HEK293T (cell line): ENCODE results near the gene SWI5.

Experiments
- CTCF ChIA-PET: fragments of 350-600 bp; formaldehyde crosslinking; extraction: SDS; loops from one replicate; lab custom pipeline; 2021; ENCODE audit warnings: antibody characterized with exemption, inconsistent platforms; lab: Yijun Ruan, JAX
- POLR2A ChIA-PET: fragments of 350-600 bp; formaldehyde crosslinking; extraction: SDS; loops from one replicate; lab custom pipeline; 2020; ENCODE audit warnings: antibody characterized with exemption, inconsistent platforms; lab: Yijun Ruan, JAX
- DNase-seq: peaks from one replicate; pipeline ENCODE4 v3.0.0; 2012; ENCODE audit warnings: mixed read lengths; ENCODE audit errors: extremely low spot score
- ARNT ChIP-seq: fragments of 450-650 bp; IDR thresholded peaks from 2 replicates; pipeline ENCODE4 v1.6.1; 2017; ENCODE audit warnings: mild to moderate bottlenecking
- BHLHE40 ChIP-seq: fragments of 450-650 bp; IDR thresholded peaks from 2 replicates; pipeline ENCODE4 v1.6.1; 2016; ENCODE audit warnings: mild to moderate bottlenecking, moderate library complexity, borderline replicate concordance
- CTBP1 ChIP-seq: fragments of 450-650 bp; IDR thresholded peaks from 2 replicates; pipeline ENCODE4 v1.6.1; 2016; ENCODE audit warnings: borderline replicate concordance
- ELF4 ChIP-seq: fragments of 450-650 bp; IDR thresholded peaks from 2 replicates; pipeline ENCODE4 v1.6.1; 2017; ENCODE audit warnings: antibody characterized with exemption
- FOXA1 ChIP-seq: fragments of 450-650 bp; IDR thresholded peaks from 2 replicates; pipeline ENCODE4 v1.6.1; 2016; ENCODE audit warnings: mild to moderate bottlenecking
- FOXK2 ChIP-seq: fragments of 450-650 bp; IDR thresholded peaks from 2 replicates; pipeline ENCODE4 v1.6.1; 2016; ENCODE audit warnings: mild to moderate bottlenecking
- FOXM1 ChIP-seq: fragments of 450-650 bp; IDR thresholded peaks from 2 replicates; pipeline ENCODE4 v1.6.1; 2017; ENCODE audit warnings: mild to moderate bottlenecking, borderline replicate concordance
- HDGF ChIP-seq: fragments of 450-650 bp; IDR thresholded peaks from 2 replicates; pipeline ENCODE4 v1.6.1; 2017; ENCODE audit warnings: antibody characterized with exemption, borderline replicate concordance
- L3MBTL2 ChIP-seq: fragments of 450-650 bp; conservative IDR thresholded peaks from 2 replicates; pipeline ENCODE4 v1.6.1; 2016; ENCODE audit warnings: mild to moderate bottlenecking
- LEF1 ChIP-seq: fragments of 450-650 bp; IDR thresholded peaks from 2 replicates; pipeline ENCODE4 v1.6.1; 2017; ENCODE audit warnings: mild to moderate bottlenecking, borderline replicate concordance
- NFRKB ChIP-seq: fragments of 450-650 bp; IDR thresholded peaks from 2 replicates; pipeline ENCODE4 v1.6.1; 2016; ENCODE audit warnings: mild to moderate bottlenecking, moderate library complexity
- PKNOX1 ChIP-seq: fragments of 450-650 bp; IDR thresholded peaks from 2 replicates; pipeline ENCODE4 v1.6.1; 2016
- SP1 ChIP-seq: fragments of 450-650 bp; IDR thresholded peaks from 2 replicates; pipeline ENCODE4 v1.6.1; 2017
- SUZ12 ChIP-seq: fragments of 450-650 bp; IDR thresholded peaks from 2 replicates; pipeline ENCODE4 v1.6.1; 2016; ENCODE audit warnings: mild to moderate bottlenecking
- TARDBP ChIP-seq: fragments of 450-650 bp; IDR thresholded peaks from 2 replicates; pipeline ENCODE4 v1.6.1; 2016
- ZNF384 ChIP-seq: fragments of 450-650 bp; IDR thresholded peaks from 2 replicates; pipeline ENCODE4 v1.6.1; 2016

The SWI5 gene

GRCh38 chr9:128298535-128299482, 22.7 kb downstream of the SWI5 start:
- CTCF ChIA-PET, result interaction anchor here (1.3 kb wide), 1 partner anchor 106 kb away, joined by 4 read pairs; no protein-coding TSS in a partner anchor
- no peak for DNase-seq
- TF ChIP-seq FOXA1, result no peak
- no peak for TF ChIP-seq ELF4
- no peak for TF ChIP-seq LEF1
- TF ChIP-seq FOXM1, result no peak
- TF ChIP-seq ARNT, result no peak
- TF ChIP-seq HDGF, result no peak
- TF ChIP-seq BHLHE40, result no peak
- TF ChIP-seq TARDBP, result no peak
- TF ChIP-seq PKNOX1, result no peak
- no peak for TF ChIP-seq CTBP1
- no peak for TF ChIP-seq SP1
- no peak for TF ChIP-seq FOXK2
- TF ChIP-seq L3MBTL2, result no peak
- no peak for TF ChIP-seq ZNF384
- POLR2A ChIA-PET, result interaction anchor here (2.1 kb wide), 1 partner anchor 23 kb away, joined by 6 read pairs; the partner anchor contains the start of genes GOLGA2 and SWI5

- POLR2A ChIA-PET, result interaction anchor here (1.0 to 1.1 kb wide), 2 partner anchors 29 to 67 kb away, joined by 3 read pairs; partner anchors contain the start of genes GOLGA2, SWI5 and URM1
Measured at GRCh38 chr9:128304136-128304970, 28.3 kb downstream of the SWI5 start.

GRCh38 chr9:128304971-128305288, 28.9 kb downstream of the SWI5 start:
- CTCF ChIA-PET, result no interaction called here
- DNase-seq, result no peak
- TF ChIP-seq LEF1 (no peak), CTBP1 (no peak), SP1 (no peak), NFRKB (no peak), ZNF384 (no peak), ELF4 (no peak), FOXK2 (no peak)
- POLR2A ChIA-PET, result no interaction called here

More at GRCh38 chr9:128304136-128304970, 28.3 kb downstream of the SWI5 start:
- CTCF ChIA-PET, result no interaction called here
- TF ChIP-seq ELF4, result no peak
- no peak for TF ChIP-seq ARNT
- no peak for TF ChIP-seq SP1
- TF ChIP-seq TARDBP, result no peak
- no peak for TF ChIP-seq SUZ12
- no peak for TF ChIP-seq FOXM1
- no peak for TF ChIP-seq L3MBTL2
- no peak for TF ChIP-seq FOXA1
- no peak for TF ChIP-seq HDGF
- no peak for TF ChIP-seq FOXK2
- TF ChIP-seq CTBP1, result no peak
- DNase-seq, result no peak

- CTCF ChIA-PET, result interaction anchor here (0.6 to 0.9 kb wide), 2 partner anchors 54 to 185 kb away, joined by 3 read pairs; no protein-coding TSS in a partner anchor
- POLR2A ChIA-PET, result no interaction called here
- TF ChIP-seq L3MBTL2 (no peak), FOXK2 (no peak), ELF4 (no peak), ARNT (no peak), TARDBP (no peak), FOXA1 (no peak), CTBP1 (no peak), SUZ12 (no peak), LEF1 (no peak), PKNOX1 (no peak)
- no peak for DNase-seq
Measured at GRCh38 chr9:128309551-128309950, 33.5 kb downstream of the SWI5 start.

GRCh38 chr9:128310461-128310860, 34.4 kb downstream of the SWI5 start:
- ChIA-PET POLR2A (interaction anchor here (0.8 to 1.1 kb wide), 3 partner anchors 10 to 21 kb away, joined by 3 to 4 read pairs (median 3); no protein-coding TSS in a partner anchor), CTCF (interaction anchor here (0.9 kb wide), 1 partner anchor 55 kb away, joined by 3 read pairs; no protein-coding TSS in a partner anchor)
- no peak for TF ChIP-seq BHLHE40
- no peak for TF ChIP-seq FOXM1
- TF ChIP-seq LEF1, result no peak
- TF ChIP-seq FOXA1, result no peak
- no peak for TF ChIP-seq SP1
- no peak for TF ChIP-seq PKNOX1
- TF ChIP-seq HDGF, result no peak
- no peak for TF ChIP-seq ARNT
- TF ChIP-seq ZNF384, result no peak
- TF ChIP-seq SUZ12, result no peak
- no peak for TF ChIP-seq L3MBTL2
- DNase-seq, result no peak
